HEK293T (cell line): ENCODE data around the gene ZNF730.

ENCODE experiments used
- ELF4 ChIP-seq: fragments of 450-650 bp; IDR thresholded peaks from 2 replicates; pipeline ENCODE4 v1.6.1; 2017; ENCODE audit warnings: antibody characterized with exemption
- FOXK2 ChIP-seq: fragments of 450-650 bp; IDR thresholded peaks from 2 replicates; pipeline ENCODE4 v1.6.1; 2016; ENCODE audit warnings: mild to moderate bottlenecking
- FOXM1 ChIP-seq: fragments of 450-650 bp; IDR thresholded peaks from 2 replicates; pipeline ENCODE4 v1.6.1; 2017; ENCODE audit warnings: mild to moderate bottlenecking, borderline replicate concordance
- SP1 ChIP-seq: fragments of 450-650 bp; IDR thresholded peaks from 2 replicates; pipeline ENCODE4 v1.6.1; 2017
- SUZ12 ChIP-seq: fragments of 450-650 bp; IDR thresholded peaks from 2 replicates; pipeline ENCODE4 v1.6.1; 2016; ENCODE audit warnings: mild to moderate bottlenecking

DNA sequence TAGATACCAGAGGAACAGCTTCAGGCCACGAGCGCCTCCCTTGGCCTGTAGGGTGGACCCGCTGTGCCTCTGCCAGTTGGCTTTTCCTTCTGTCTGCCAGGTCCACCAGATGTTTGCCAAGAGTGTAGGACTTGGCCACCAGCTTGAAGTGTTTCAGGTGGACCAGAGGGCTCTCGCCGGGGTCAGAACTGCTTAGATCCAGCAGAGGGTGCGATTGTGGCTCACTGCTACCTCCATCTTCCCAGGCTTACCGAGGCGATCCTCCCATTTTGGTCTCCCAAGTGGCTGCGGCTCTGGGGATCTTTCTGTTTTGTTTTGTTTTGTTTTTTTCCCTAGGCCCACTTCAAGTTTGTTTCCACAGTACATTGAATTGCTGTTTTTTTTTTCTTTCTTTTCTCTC, 23.0 kb upstream of the ZNF730 start:
- TF ChIP-seq FOXK2 (no peak), SP1 (no peak), ELF4 (no peak), FOXM1 (no peak), SUZ12 (no peak)
